IPS DF 19.7 (cell line): Measurements from ENCODE around the gene KIF26B.

ENCODE experiments used
- DNase-seq: peaks from one replicate; pipeline ENCODE4 v3.0.0-alpha.2; 2013; ENCODE audit warnings: low read depth, low spot score

Gene KIF26B

GRCh38 chr1:245500546-245500945, 345.8 kb downstream of the KIF26B start:
- DNase-seq = no peak

- DNase-seq = no peak
Observed at GRCh38 chr1:245501633-245502032, 346.8 kb downstream of the KIF26B start.

- DNase-seq = no peak
Observed at GRCh38 chr1:245503548-245503947, 348.8 kb downstream of the KIF26B start.

- no peak for DNase-seq
Observed at GRCh38 chr1:245510144-245510543, 355.4 kb downstream of the KIF26B start.

- DNase-seq = no peak
Observed at GRCh38 chr1:245512181-245512888, 357.6 kb downstream of the KIF26B start.

GRCh38 chr1:245512980-245513578, 358.3 kb downstream of the KIF26B start:
- no peak for DNase-seq

- DNase-seq = no peak
Observed at GRCh38 chr1:245516284-245516759, 361.5 kb downstream of the KIF26B start.

- DNase-seq = no peak
Observed at GRCh38 chr1:245520611-245521010, 365.8 kb downstream of the KIF26B start.

- no peak for DNase-seq
Observed at GRCh38 chr1:245526141-245526540, 371.4 kb downstream of the KIF26B start.

GRCh38 chr1:245528258-245528635, 373.5 kb downstream of the KIF26B start:
- DNase-seq = no peak

- DNase-seq = no peak
Observed at GRCh38 chr1:245530937-245531336, 376.2 kb downstream of the KIF26B start.

- no peak for DNase-seq
Observed at GRCh38 chr1:245537992-245538391, 383.2 kb downstream of the KIF26B start.

GRCh38 chr1:245538671-245539070, 383.9 kb downstream of the KIF26B start:
- no peak for DNase-seq

- DNase-seq = no peak
Observed at GRCh38 chr1:245541369-245541768, 386.6 kb downstream of the KIF26B start.

- no peak for DNase-seq
Observed at GRCh38 chr1:245542365-245542764, 387.6 kb downstream of the KIF26B start.

- DNase-seq = no peak
Observed at GRCh38 chr1:245544236-245544635, 389.5 kb downstream of the KIF26B start.

- no peak for DNase-seq
Observed at GRCh38 chr1:245546875-245547274, 392.1 kb downstream of the KIF26B start.

- no peak for DNase-seq
Observed at GRCh38 chr1:245549996-245550719, 395.4 kb downstream of the KIF26B start.

GRCh38 chr1:245550720-245551043, 395.9 kb downstream of the KIF26B start:
- no peak for DNase-seq

GRCh38 chr1:245551536-245551935, 396.8 kb downstream of the KIF26B start:
- DNase-seq = no peak

- no peak for DNase-seq
Observed at GRCh38 chr1:245552331-245552730, 397.5 kb downstream of the KIF26B start.

GRCh38 chr1:245556057-245556456, 401.3 kb downstream of the KIF26B start:
- DNase-seq = no peak

- DNase-seq = no peak
Observed at GRCh38 chr1:245558069-245558468, 403.3 kb downstream of the KIF26B start.
